Measurements from ENCODE around the gene EHD1.

DNA sequence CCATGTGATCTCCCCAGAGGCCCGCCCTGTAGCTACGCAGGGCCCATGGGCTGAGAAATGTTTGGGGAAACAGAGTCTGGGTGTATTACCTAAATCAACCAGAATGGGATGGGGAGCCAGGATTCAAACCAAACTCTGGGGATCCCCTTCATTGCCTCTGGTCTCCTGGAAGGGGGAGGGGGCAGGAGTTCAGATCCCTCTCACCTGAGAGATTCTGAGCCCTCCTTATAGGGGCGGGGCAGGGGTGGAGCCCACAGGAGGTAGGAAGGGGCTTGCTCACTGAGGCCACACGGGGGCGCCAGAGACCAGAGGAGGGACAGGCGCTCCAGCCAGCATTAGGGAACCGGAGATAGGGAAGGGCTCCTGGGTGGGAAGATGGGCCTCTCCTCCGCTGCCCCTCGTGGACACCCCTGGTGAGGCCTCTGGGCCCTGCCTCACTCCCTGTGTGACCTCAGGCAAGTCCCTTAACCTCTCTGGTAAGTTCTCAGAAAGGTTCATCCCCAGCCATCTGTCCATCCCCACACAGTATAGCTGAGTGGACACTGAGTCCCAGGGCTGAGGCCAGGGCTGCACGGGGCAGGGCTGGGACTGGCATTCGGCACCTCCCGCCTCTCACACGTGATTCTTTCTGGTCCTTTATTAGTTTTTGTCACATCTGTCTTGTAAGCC is 31.3 kb downstream of the EHD1 start:
- TF ChIP-seq TAF1 (IDR thresholded peaks at IDR 0.05; ENCODE audit: borderline replicate concordance, low read depth, low read length): no peak
- TF ChIP-seq POLR2AphosphoS5 (IDR thresholded peaks at IDR 0.05; ENCODE audit: low read depth, low read length): no peak
